Loucy (cell line): Measurements from ENCODE around the gene KIF21A.

Source experiments
- H2AFZ ChIP-seq: fragments of 200-600 bp; sonication (generic); 2 replicates; pipeline ENCODE4 v1.6.0; 2016; ENCODE audit warnings: antibody characterized with exemption, mild to moderate bottlenecking, low read length, moderate library complexity
- H3F3A ChIP-seq: fragments of 200-600 bp; 2 replicates; pipeline ENCODE4 v1.6.0; 2016; ENCODE audit warnings: antibody characterized with exemption, low read depth, mild to moderate bottlenecking
- H3K27me3 ChIP-seq: fragments of 200-600 bp; sonication (generic); 2 replicates; pipeline ENCODE4 v1.6.1; 2014; ENCODE audit warnings: low read length, mild to moderate bottlenecking; ENCODE audit not compliant: insufficient read depth, poor library complexity, severe bottlenecking
- H3K36me3 ChIP-seq: fragments of 200-600 bp; sonication (generic); 2 replicates; pipeline ENCODE4 v1.6.1; 2016; ENCODE audit warnings: low read length; ENCODE audit not compliant: insufficient read depth
- H3K4me1 ChIP-seq: fragments of 200-600 bp; sonication (generic); 2 replicates; pipeline ENCODE4 v1.5.1; 2014; ENCODE audit warnings: low read length, mild to moderate bottlenecking; ENCODE audit not compliant: insufficient read depth, poor library complexity, severe bottlenecking
- H3K4me2 ChIP-seq: fragments of 200-600 bp; sonication (generic); 2 replicates; pipeline ENCODE4 v1.6.0; 2014; ENCODE audit warnings: antibody characterized with exemption, low read length, low read depth, mild to moderate bottlenecking; ENCODE audit not compliant: poor library complexity, severe bottlenecking
- H3K4me3 ChIP-seq: fragments of 200-600 bp; sonication (generic); 2 replicates; pipeline ENCODE4 v1.5.1; 2014; ENCODE audit warnings: low read length, mild to moderate bottlenecking, mixed read lengths; ENCODE audit not compliant: poor library complexity, severe bottlenecking
- H3K79me2 ChIP-seq: fragments of 200-600 bp; sonication (generic); 2 replicates; pipeline ENCODE4 v1.6.1; 2014; ENCODE audit warnings: low read length; ENCODE audit not compliant: insufficient read depth
- H3K9ac ChIP-seq: fragments of 200-600 bp; sonication (generic); 2 replicates; pipeline ENCODE4 v1.6.0; 2014; ENCODE audit warnings: mild to moderate bottlenecking, low read depth, low read length, moderate library complexity; ENCODE audit not compliant: poor library complexity, severe bottlenecking
- H3K9me2 ChIP-seq: fragments of 200-600 bp; sonication (generic); replicated peaks from 2 replicates; pipeline ENCODE4 v1.6.1; 2016; ENCODE audit warnings: low read depth, low read length, mixed read lengths
- H3K9me3 ChIP-seq: fragments of 200-600 bp; sonication (generic); 2 replicates; pipeline ENCODE4 v1.6.1; 2014; ENCODE audit warnings: mild to moderate bottlenecking, antibody characterized with exemption, low read length, low read depth; ENCODE audit not compliant: insufficient read depth
- H4K20me1 ChIP-seq: fragments of 200-600 bp; sonication (generic); 2 replicates; pipeline ENCODE4 v1.6.0; 2014; ENCODE audit warnings: antibody characterized with exemption, low read length, mild to moderate bottlenecking; ENCODE audit not compliant: insufficient read depth, poor library complexity, severe bottlenecking
- CTCF ChIP-seq: fragments of 200-600 bp; sonication (generic); conservative IDR thresholded peaks from 2 replicates; pipeline ENCODE4 v1.5.1; 2014; ENCODE audit warnings: mild to moderate bottlenecking, antibody characterized with exemption, low read length
- EZH2phosphoT487 ChIP-seq: fragments of 200-600 bp; IDR thresholded peaks from 2 replicates; pipeline ENCODE4 v1.6.1; 2018; ENCODE audit warnings: antibody characterized with exemption, mild to moderate bottlenecking, moderate library complexity, borderline replicate concordance

KIF21A gene

GRCh38 chr12:39341179-39341578 lies 101.7 kb downstream of the KIF21A start:
- no peaks in the 10 kb centered on the region for H3K4me1 ChIP-seq
- no peaks in the 10 kb centered on the region for H3F3A ChIP-seq
- no peaks in the 10 kb centered on the region for H4K20me1 ChIP-seq
- H3K9me3 ChIP-seq = no peaks in the 10 kb centered on the region
- TF ChIP-seq EZH2phosphoT487 (no peak), CTCF (no peak)
- no peak overlapping the region for H3K4me3 ChIP-seq
- H3K27me3 ChIP-seq = no peaks in the 10 kb centered on the region
- no peaks in the 10 kb centered on the region for H3K9me2 ChIP-seq
- H3K79me2 ChIP-seq = no peaks in the 10 kb centered on the region
- no peaks in the 10 kb centered on the region for H3K36me3 ChIP-seq
- no peak overlapping the region for H2AFZ ChIP-seq
- H3K4me2 ChIP-seq = no peak overlapping the region
- H3K9ac ChIP-seq = no peak overlapping the region

GRCh38 chr12:39332661-39333175 lies 110.2 kb downstream of the KIF21A start:
- no peaks in the 10 kb centered on the region for H4K20me1 ChIP-seq
- H3K4me3 ChIP-seq = no peak overlapping the region
- H3K79me2 ChIP-seq = no peaks in the 10 kb centered on the region
- no peaks in the 10 kb centered on the region for H3K9me3 ChIP-seq
- no peaks in the 10 kb centered on the region for H3K4me1 ChIP-seq
- no peaks in the 10 kb centered on the region for H3K9me2 ChIP-seq
- H3K9ac ChIP-seq = no peak overlapping the region
- TF ChIP-seq EZH2phosphoT487 = no peak
- no peak for TF ChIP-seq CTCF
- H3F3A ChIP-seq = no peaks in the 10 kb centered on the region
- no peaks in the 10 kb centered on the region for H3K27me3 ChIP-seq
- no peak overlapping the region for H3K4me2 ChIP-seq
- no peaks in the 10 kb centered on the region for H3K36me3 ChIP-seq
- H2AFZ ChIP-seq = no peak overlapping the region

- no peaks in the 10 kb centered on the region for H3F3A ChIP-seq
- no peak overlapping the region for H3K9ac ChIP-seq
- H3K79me2 ChIP-seq = no peaks in the 10 kb centered on the region
- H3K27me3 ChIP-seq = no peaks in the 10 kb centered on the region
- no peaks in the 10 kb centered on the region for H3K4me1 ChIP-seq
- no peak for TF ChIP-seq EZH2phosphoT487
- no peak for TF ChIP-seq CTCF
- no peak overlapping the region for H3K4me3 ChIP-seq
- no peak overlapping the region for H2AFZ ChIP-seq
- H3K36me3 ChIP-seq = no peaks in the 10 kb centered on the region
- no peaks in the 10 kb centered on the region for H4K20me1 ChIP-seq
- H3K9me3 ChIP-seq = no peaks in the 10 kb centered on the region
- H3K4me2 ChIP-seq = no peak overlapping the region
- no peaks in the 10 kb centered on the region for H3K9me2 ChIP-seq
Observed at GRCh38 chr12:39331539-39332261, 111.2 kb downstream of the KIF21A start.
